ENCODE results near the gene ARHGAP27. TPM values are rescaled to one million over a fixed set of nuclear protein-coding genes. Genes with fewer than 3 reads are reported as not detected.

ARHGAP27 gene
- total RNA-seq, 4 donors from 2014 or later, result 10.1 to 30.3 (median 18.9) TPM

DNA sequence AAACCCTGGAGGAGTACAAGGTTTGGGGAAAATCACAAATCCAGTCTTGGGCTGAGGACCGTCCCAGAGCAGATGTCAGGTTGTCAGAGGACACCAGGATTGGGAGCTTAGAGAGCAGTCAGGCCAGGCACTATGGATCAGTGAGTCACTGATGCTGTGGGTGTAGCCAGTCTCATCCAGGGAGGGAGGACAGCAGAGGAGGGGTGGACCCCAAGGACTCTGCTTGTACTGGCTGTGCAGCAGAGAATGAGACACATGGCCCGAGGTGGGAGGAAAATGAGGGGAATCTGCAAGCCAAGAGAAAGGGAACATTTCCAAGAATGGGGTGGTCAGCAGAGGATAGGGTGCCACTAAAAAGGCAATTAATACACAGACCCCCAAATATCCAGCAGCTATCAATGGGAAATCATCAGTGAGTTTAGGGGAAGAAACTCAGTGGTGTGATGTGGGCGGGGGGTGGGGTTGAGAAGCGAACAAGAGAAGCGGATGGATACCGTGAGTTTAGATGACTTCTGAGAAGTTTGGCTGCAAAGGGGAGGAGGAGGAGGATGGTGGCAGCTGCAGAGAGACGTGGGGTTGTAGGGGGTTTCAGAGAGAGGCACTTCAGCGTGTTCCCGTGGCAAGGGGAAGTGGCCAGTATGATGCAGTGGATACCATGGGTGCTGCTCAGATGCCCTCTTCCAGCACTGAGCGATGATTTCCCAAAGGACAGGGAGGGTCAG is 43.9 kb downstream of the ARHGAP27 start:
- TF ChIP-seq, protein P1, sequence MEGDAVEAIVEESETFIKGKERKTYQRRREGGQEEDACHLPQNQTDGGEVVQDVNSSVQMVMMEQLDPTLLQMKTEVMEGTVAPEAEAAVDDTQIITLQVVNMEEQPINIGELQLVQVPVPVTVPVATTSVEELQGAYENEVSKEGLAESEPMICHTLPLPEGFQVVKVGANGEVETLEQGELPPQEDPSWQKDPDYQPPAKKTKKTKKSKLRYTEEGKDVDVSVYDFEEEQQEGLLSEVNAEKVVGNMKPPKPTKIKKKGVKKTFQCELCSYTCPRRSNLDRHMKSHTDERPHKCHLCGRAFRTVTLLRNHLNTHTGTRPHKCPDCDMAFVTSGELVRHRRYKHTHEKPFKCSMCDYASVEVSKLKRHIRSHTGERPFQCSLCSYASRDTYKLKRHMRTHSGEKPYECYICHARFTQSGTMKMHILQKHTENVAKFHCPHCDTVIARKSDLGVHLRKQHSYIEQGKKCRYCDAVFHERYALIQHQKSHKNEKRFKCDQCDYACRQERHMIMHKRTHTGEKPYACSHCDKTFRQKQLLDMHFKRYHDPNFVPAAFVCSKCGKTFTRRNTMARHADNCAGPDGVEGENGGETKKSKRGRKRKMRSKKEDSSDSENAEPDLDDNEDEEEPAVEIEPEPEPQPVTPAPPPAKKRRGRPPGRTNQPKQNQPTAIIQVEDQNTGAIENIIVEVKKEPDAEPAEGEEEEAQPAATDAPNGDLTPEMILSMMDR (IDR thresholded peaks at IDR 0.05; ENCODE audit: low read depth), result no peak

- TF ChIP-seq, protein P1 (IDR thresholded peaks at IDR 0.05; ENCODE audit: low read depth), result no peak
Observed at GRCh38 chr17:45387739-45388138, 44.9 kb downstream of the ARHGAP27 start.

DNA sequence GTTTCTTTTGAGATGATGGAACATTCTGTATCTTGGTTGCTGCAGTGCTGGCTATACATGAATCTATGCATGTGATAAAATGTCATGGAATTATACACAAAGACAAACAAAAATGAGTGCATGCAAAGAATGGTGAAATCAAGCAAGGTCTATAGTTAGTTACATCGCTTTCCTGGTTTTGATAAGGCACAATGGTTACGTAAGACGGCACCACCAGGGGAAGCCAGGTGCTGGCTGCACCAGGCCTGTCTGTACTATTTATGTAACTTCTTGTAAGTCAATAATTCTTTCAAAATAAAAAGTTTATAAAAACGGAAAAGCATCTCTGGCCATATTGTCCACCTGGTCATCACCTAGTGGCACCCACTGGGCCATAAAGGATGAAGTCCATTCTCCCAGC is 46.5 kb downstream of the ARHGAP27 start:
- TF ChIP-seq, protein P1 (IDR thresholded peaks at IDR 0.05; ENCODE audit: low read depth), result no peak

GRCh38 chr17:45385331-45385997 is 47.2 kb downstream of the ARHGAP27 start:
- TF ChIP-seq, protein P1 (IDR thresholded peaks at IDR 0.05; ENCODE audit: low read depth), result no peak

DNA sequence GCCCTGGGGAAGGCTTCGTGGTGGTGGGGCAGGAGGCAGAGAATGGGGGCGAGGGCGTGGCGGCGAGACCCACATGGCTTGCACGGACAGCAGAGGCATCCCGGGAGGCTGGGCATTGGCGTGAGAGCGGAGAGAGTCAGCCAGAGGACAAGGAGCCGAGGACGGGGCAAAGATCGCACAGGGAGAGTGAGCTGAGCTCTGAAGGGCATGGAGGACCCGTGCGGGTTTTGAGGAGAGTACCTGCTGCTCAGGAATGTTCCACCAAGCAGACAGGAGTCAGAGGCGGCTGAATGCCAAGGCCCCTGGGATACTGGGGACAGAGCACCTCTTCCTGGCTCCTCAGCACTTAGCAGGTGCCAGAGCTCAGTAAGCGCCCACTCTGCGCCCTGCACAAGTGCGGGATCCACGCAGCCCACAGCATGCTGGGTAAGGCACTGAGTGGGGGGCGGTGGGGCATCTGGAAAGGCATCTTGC is 47.8 kb downstream of the ARHGAP27 start:
- TF ChIP-seq, protein P1 (IDR thresholded peaks at IDR 0.05; ENCODE audit: low read depth), result no peak

- TF ChIP-seq, protein P1 (IDR thresholded peaks at IDR 0.05; ENCODE audit: low read depth), result no peak
Observed at GRCh38 chr17:45384047-45384788, 48.5 kb downstream of the ARHGAP27 start.

- TF ChIP-seq, protein P1 (IDR thresholded peaks at IDR 0.05; ENCODE audit: low read depth), result no peak
Observed at GRCh38 chr17:45383003-45383402, 49.7 kb downstream of the ARHGAP27 start.
